Keratinocyte (primary cell): Measurements from ENCODE around the gene HOXD11. TPM values are rescaled to one million over a fixed set of nuclear protein-coding genes. Genes with fewer than 3 reads are reported as not detected.

Experiments
- DNase-seq: peaks from one replicate; pipeline ENCODE4 v3.0.0-alpha.2; 2011; ENCODE audit warnings: low read depth, missing footprints, low spot score
- FAIRE-seq: peaks from 2 replicates; lab custom pipeline; 2011; peaks lifted over from hg19 to GRCh38; lab: Jason Lieb, UNC
- H2AFZ ChIP-seq: 2 replicates; pipeline ENCODE4 v1.6.0; 2012; ENCODE audit warnings: low read length, control low read depth, inconsistent platforms; ENCODE audit not compliant: control insufficient read depth
- H3K27ac ChIP-seq: 2 replicates; pipeline ENCODE4 v1.5.1; 2011; ENCODE audit warnings: low read length; ENCODE audit not compliant: control insufficient read depth, insufficient read depth
- H3K27me3 ChIP-seq: 3 replicates; pipeline ENCODE4 v1.6.0; 2011; ENCODE audit warnings: low read length; ENCODE audit not compliant: control insufficient read depth, insufficient read depth; ENCODE audit errors: extremely low read depth
- H3K36me3 ChIP-seq, 2 experiments: 2 replicates in 1 of 2; 3 replicates in 1 of 2; pipeline ENCODE4 v1.5.1; 2011; ENCODE audit warnings: low read length in 2 of 2, mild to moderate bottlenecking in 1 of 2; ENCODE audit not compliant: control insufficient read depth in 2 of 2, insufficient read depth in 2 of 2; ENCODE audit errors: extremely low read depth in 1 of 2
- H3K4me1 ChIP-seq: 3 replicates; pipeline ENCODE4 v1.5.1; 2011; ENCODE audit warnings: low read length; ENCODE audit not compliant: control insufficient read depth, insufficient read depth; ENCODE audit errors: extremely low read depth
- H3K4me2 ChIP-seq: 3 replicates; pipeline ENCODE4 v1.6.0; 2011; ENCODE audit warnings: low read depth, low read length; ENCODE audit not compliant: control insufficient read depth, insufficient read depth; ENCODE audit errors: extremely low read depth
- H3K4me3 ChIP-seq, 3 experiments: fragments of 200-600 bp in 1 of 3; sonication (generic) in 1 of 3; 2 replicates in 2 of 3; 3 replicates in 1 of 3; pipeline ENCODE4 v1.5.1; 2011 to 2016; ENCODE audit warnings: low read length in 3 of 3, mild to moderate bottlenecking in 3 of 3, control low read depth in 2 of 3, inconsistent platforms in 1 of 3, low read depth in 1 of 3, mixed read lengths in 1 of 3, mixed run types in 1 of 3, moderate library complexity in 1 of 3; ENCODE audit not compliant: control insufficient read depth in 2 of 3, insufficient read depth in 2 of 3; ENCODE audit errors: extremely low read depth in 1 of 3
- H3K79me2 ChIP-seq: 2 replicates; pipeline ENCODE4 v1.6.0; 2012; ENCODE audit warnings: low read length; ENCODE audit not compliant: control insufficient read depth, insufficient read depth
- H3K9ac ChIP-seq: 3 replicates; pipeline ENCODE4 v1.6.0; 2011; ENCODE audit warnings: low read length; ENCODE audit not compliant: control insufficient read depth, insufficient read depth; ENCODE audit errors: extremely low read depth
- H3K9me1 ChIP-seq: 3 replicates; pipeline ENCODE4 v1.6.0; 2011; ENCODE audit warnings: low read length; ENCODE audit not compliant: control insufficient read depth, insufficient read depth; ENCODE audit errors: extremely low read depth
- H3K9me3 ChIP-seq: 2 replicates; pipeline ENCODE4 v1.5.1; 2012; ENCODE audit warnings: low read depth, low read length; ENCODE audit not compliant: control insufficient read depth
- H4K20me1 ChIP-seq: 3 replicates; pipeline ENCODE4 v1.6.0; 2011; ENCODE audit warnings: low read length; ENCODE audit not compliant: control insufficient read depth, insufficient read depth; ENCODE audit errors: extremely low read depth
- EZH2 ChIP-seq: IDR thresholded peaks from one replicate; pipeline ENCODE4 v1.6.1; 2012; ENCODE audit warnings: inconsistent platforms, mild to moderate bottlenecking, low read length, moderate library complexity
- dilution Hi-C: fragments of 300-500 bp; cut with MboI; formaldehyde crosslinking; loops from one replicate; pipeline ENCODE4 v1.7.0; 2020; ENCODE audit warnings: low sequenced_read_pairs; ENCODE audit not compliant: extremely low pct_ligation_motif_present
- polyA plus RNA-seq, 5 experiments: library from polyadenylated mRNA; depleted of rRNA in 3 of 5; stranded (reverse) in 3 of 5; stranded (forward) in 1 of 5; unstranded in 1 of 5; fragments of >200 nt; gene quantifications; 1 replicate in 1 of 5; 2 replicates in 3 of 5; 3 replicates in 1 of 5; pipeline versions ENCODE4 v1.2.1 to v1.2.3, GENCODE V29; 2011 to 2012; ENCODE audit warnings: missing spikeins in 2 of 5, low read depth in 1 of 5, low replicate concordance in 1 of 5
- TF ChIP-seq, protein P1 (sequence below), 3 experiments: IDR thresholded peaks in 1 of 3; conservative IDR thresholded peaks in 1 of 3; optimal IDR thresholded peaks in 1 of 3; 2 replicates in 2 of 3; 3 replicates in 1 of 3; pipeline versions ENCODE3 to v1.5.1; 2011; ENCODE audit warnings: low read length in 3 of 3, mild to moderate bottlenecking in 3 of 3, moderate library complexity in 2 of 3, control low read depth in 1 of 3, inconsistent platforms in 1 of 3; ENCODE audit not compliant: insufficient read depth in 2 of 3; ENCODE audit errors: extremely low read depth in 1 of 3

Gene HOXD11
- polyA plus RNA-seq, 1 donor (not counting 4 experiments of a cell fraction or from before 2014, with no cell fraction given) = not detected

- FAIRE-seq (no peak), DNase-seq (no peak)
- peaks cover 5% of the 10 kb centered on the region for H3K4me1 ChIP-seq
- dilution Hi-C loops = no loop called here
- no peaks in the 10 kb centered on the region for H3K36me3 ChIP-seq
- no peak overlapping the region for H3K4me3 ChIP-seq
- no peaks in the 10 kb centered on the region for H3K9me3 ChIP-seq
- TF ChIP-seq, protein P1, sequence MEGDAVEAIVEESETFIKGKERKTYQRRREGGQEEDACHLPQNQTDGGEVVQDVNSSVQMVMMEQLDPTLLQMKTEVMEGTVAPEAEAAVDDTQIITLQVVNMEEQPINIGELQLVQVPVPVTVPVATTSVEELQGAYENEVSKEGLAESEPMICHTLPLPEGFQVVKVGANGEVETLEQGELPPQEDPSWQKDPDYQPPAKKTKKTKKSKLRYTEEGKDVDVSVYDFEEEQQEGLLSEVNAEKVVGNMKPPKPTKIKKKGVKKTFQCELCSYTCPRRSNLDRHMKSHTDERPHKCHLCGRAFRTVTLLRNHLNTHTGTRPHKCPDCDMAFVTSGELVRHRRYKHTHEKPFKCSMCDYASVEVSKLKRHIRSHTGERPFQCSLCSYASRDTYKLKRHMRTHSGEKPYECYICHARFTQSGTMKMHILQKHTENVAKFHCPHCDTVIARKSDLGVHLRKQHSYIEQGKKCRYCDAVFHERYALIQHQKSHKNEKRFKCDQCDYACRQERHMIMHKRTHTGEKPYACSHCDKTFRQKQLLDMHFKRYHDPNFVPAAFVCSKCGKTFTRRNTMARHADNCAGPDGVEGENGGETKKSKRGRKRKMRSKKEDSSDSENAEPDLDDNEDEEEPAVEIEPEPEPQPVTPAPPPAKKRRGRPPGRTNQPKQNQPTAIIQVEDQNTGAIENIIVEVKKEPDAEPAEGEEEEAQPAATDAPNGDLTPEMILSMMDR (optimal IDR thresholded peaks at IDR 0.05 in 1 of 3, IDR thresholded peaks at IDR 0.05 in 1 of 3, conservative IDR thresholded peaks at IDR 0.05 in 1 of 3; ENCODE audit: extremely low read depth in 1 of 3, insufficient read depth in 2 of 3, low read length in 3 of 3) = no peak
- no peak for TF ChIP-seq EZH2
- H3K9me1 ChIP-seq = no peaks in the 10 kb centered on the region
- no peak overlapping the region for H3K9ac ChIP-seq
- H2AFZ ChIP-seq = no peak overlapping the region
- H3K79me2 ChIP-seq = no peaks in the 10 kb centered on the region
- no peak overlapping the region for H3K4me2 ChIP-seq
- H3K27ac ChIP-seq = no peak overlapping the region
- peaks cover 99% of the 10 kb centered on the region for H3K27me3 ChIP-seq
- H4K20me1 ChIP-seq = peaks cover 3% of the 10 kb centered on the region
Observed at GRCh38 chr2:176101216-176101830, 5.8 kb upstream of the HOXD11 start.

- TF ChIP-seq, protein P1 (optimal IDR thresholded peaks at IDR 0.05 in 1 of 3, IDR thresholded peaks at IDR 0.05 in 1 of 3, conservative IDR thresholded peaks at IDR 0.05 in 1 of 3; ENCODE audit: extremely low read depth in 1 of 3, insufficient read depth in 2 of 3, low read length in 3 of 3) = no peak
- no peak for TF ChIP-seq EZH2
- FAIRE-seq (no peak), DNase-seq (no peak)
- Histone ChIP-seq H3K4me2 (no peak overlapping the region), H3K36me3 (no peaks in the 10 kb centered on the region), H3K9ac (no peak overlapping the region), H3K27me3 (peaks cover 99% of the 10 kb centered on the region), H3K4me1 (peaks cover 5% of the 10 kb centered on the region), H3K4me3 (no peak overlapping the region), H4K20me1 (peaks cover 3% of the 10 kb centered on the region), H3K79me2 (no peaks in the 10 kb centered on the region), H3K27ac (no peak overlapping the region), H2AFZ (no peak overlapping the region), H3K9me1 (no peaks in the 10 kb centered on the region), H3K9me3 (no peaks in the 10 kb centered on the region)
- dilution Hi-C loops = no loop called here
Observed at GRCh38 chr2:176101842-176102241, 5.2 kb upstream of the HOXD11 start.
